Measurements from ENCODE around the gene PCSK1N.

DNA sequence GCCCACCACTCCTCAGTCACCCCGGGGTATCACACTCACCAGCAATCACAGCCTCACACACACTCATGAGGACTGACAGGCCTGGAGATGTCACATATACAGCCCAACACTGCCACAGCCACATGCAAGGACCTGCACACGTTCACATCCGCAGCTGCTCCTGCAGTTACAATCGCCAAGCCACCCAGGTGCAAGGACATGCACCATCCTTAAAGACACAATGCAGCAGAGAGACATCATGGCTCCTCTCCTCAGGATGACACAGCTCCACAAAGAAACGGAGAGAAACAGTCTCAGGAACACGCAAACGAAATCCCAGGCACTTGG, 1.1 kb downstream of the PCSK1N start:
- TF ChIP-seq, protein P1, sequence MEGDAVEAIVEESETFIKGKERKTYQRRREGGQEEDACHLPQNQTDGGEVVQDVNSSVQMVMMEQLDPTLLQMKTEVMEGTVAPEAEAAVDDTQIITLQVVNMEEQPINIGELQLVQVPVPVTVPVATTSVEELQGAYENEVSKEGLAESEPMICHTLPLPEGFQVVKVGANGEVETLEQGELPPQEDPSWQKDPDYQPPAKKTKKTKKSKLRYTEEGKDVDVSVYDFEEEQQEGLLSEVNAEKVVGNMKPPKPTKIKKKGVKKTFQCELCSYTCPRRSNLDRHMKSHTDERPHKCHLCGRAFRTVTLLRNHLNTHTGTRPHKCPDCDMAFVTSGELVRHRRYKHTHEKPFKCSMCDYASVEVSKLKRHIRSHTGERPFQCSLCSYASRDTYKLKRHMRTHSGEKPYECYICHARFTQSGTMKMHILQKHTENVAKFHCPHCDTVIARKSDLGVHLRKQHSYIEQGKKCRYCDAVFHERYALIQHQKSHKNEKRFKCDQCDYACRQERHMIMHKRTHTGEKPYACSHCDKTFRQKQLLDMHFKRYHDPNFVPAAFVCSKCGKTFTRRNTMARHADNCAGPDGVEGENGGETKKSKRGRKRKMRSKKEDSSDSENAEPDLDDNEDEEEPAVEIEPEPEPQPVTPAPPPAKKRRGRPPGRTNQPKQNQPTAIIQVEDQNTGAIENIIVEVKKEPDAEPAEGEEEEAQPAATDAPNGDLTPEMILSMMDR (IDR thresholded peaks at IDR 0.05), result no peak
- TF ChIP-seq POLR2A (IDR thresholded peaks at IDR 0.05), result no peak

Measured in thyroid gland (tissue), 4 donors.